ENCODE results near the gene TMSB4Y.

- TF ChIP-seq POLR2A (IDR thresholded peaks at IDR 0.05; ENCODE audit: low read depth, low read length) (no peak), CTCF (conservative IDR thresholded peaks at IDR 0.05; ENCODE audit: low read depth, low read length) (no peak), MAFK (IDR thresholded peaks at IDR 0.05; ENCODE audit: low read depth, low read length) (no peak), RFX5 (IDR thresholded peaks at IDR 0.05; ENCODE audit: low read depth, low read length) (no peak), USF2 (IDR thresholded peaks at IDR 0.05; ENCODE audit: low read depth, low read length) (no peak), MXI1 (IDR thresholded peaks at IDR 0.05; ENCODE audit: borderline replicate concordance, low read depth, low read length) (no peak)
Observed at GRCh38 chrY:13705197-13705596, 1.5 kb downstream of the TMSB4Y start.
